Calu3 (cell line): ENCODE measurements around the gene TUT4. TPM values are rescaled to one million over a fixed set of nuclear protein-coding genes. Genes with fewer than 3 reads are reported as not detected.

Experiments
- BruUV-seq: library from RNA; stranded (reverse); fragments of 400-500 nt; replicated peaks from 2 replicates; lab custom pipeline; 2021; lab: Mats Ljungman, UMichigan
- CTCF ChIA-PET: fragments of 300-600 bp; sonication (Branson Sonifier 250); formaldehyde crosslinking; loops from one replicate; lab custom pipeline; 2022; ENCODE audit warnings: antibody characterized with exemption; lab: Charles Lee
- DNase-seq: peaks from one replicate; pipeline ENCODE4 v3.0.0; 2022
- H3K27ac Mint-ChIP-seq: one replicate; pipeline ENCODE4 v1.8.0; 2022; ENCODE audit warnings: mixed read lengths; ENCODE audit not compliant: unreplicated experiment
- H3K27me3 Mint-ChIP-seq: one replicate; pipeline ENCODE4 v1.8.0; 2022; ENCODE audit warnings: mixed read lengths; ENCODE audit not compliant: unreplicated experiment
- H3K36me3 Mint-ChIP-seq: one replicate; pipeline ENCODE4 v1.8.0; 2022; ENCODE audit warnings: mild to moderate bottlenecking, moderate library complexity, mixed read lengths; ENCODE audit not compliant: insufficient read depth, unreplicated experiment
- H3K4me1 Mint-ChIP-seq: one replicate; pipeline ENCODE4 v1.8.0; 2022; ENCODE audit warnings: mild to moderate bottlenecking, low read depth, mixed read lengths; ENCODE audit not compliant: unreplicated experiment
- H3K4me3 Mint-ChIP-seq: one replicate; pipeline ENCODE4 v1.8.0; 2022; ENCODE audit warnings: mild to moderate bottlenecking, low read depth, moderate library complexity, mixed read lengths; ENCODE audit not compliant: unreplicated experiment
- H3K9me3 Mint-ChIP-seq: one replicate; pipeline ENCODE4 v1.8.0; 2022; ENCODE audit warnings: low read depth, mixed read lengths; ENCODE audit not compliant: unreplicated experiment
- intact Hi-C: fragments of 100-400 bp; cut with micrococcal nuclease; formaldehyde crosslinking; loops from one replicate; pipeline ENCODE4 v1.10.0; 2022; ENCODE audit not compliant: unreplicated experiment
- total RNA-seq: library from RNA; stranded (reverse); gene quantifications from 2 replicates; pipeline ENCODE4 v1.2.3, GENCODE V29; 2022
- TF ChIP-seq, protein P1 (sequence below): fragments of 200-600 bp; IDR thresholded peaks from one replicate; pipeline ENCODE4 v1.8.0; 2022; ENCODE audit warnings: antibody characterized with exemption; ENCODE audit not compliant: unreplicated experiment

TUT4 gene
- total RNA-seq, 1 experiment from 2014 or later: 55.9 TPM

GRCh38 chr1:52426371-52426770 lies 126.5 kb downstream of the TUT4 start:
- H3K36me3 Mint-ChIP-seq: peaks cover 11% of the 10 kb centered on the region
- no peak for DNase-seq
- BruUV-seq: no TSS peak
- no peak overlapping the region for H3K27ac Mint-ChIP-seq
- TF ChIP-seq, protein P1, sequence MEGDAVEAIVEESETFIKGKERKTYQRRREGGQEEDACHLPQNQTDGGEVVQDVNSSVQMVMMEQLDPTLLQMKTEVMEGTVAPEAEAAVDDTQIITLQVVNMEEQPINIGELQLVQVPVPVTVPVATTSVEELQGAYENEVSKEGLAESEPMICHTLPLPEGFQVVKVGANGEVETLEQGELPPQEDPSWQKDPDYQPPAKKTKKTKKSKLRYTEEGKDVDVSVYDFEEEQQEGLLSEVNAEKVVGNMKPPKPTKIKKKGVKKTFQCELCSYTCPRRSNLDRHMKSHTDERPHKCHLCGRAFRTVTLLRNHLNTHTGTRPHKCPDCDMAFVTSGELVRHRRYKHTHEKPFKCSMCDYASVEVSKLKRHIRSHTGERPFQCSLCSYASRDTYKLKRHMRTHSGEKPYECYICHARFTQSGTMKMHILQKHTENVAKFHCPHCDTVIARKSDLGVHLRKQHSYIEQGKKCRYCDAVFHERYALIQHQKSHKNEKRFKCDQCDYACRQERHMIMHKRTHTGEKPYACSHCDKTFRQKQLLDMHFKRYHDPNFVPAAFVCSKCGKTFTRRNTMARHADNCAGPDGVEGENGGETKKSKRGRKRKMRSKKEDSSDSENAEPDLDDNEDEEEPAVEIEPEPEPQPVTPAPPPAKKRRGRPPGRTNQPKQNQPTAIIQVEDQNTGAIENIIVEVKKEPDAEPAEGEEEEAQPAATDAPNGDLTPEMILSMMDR: no peak
- intact Hi-C loops: no loop called here
- no peaks in the 10 kb centered on the region for H3K27me3 Mint-ChIP-seq
- H3K9me3 Mint-ChIP-seq: no peaks in the 10 kb centered on the region
- no peaks in the 10 kb centered on the region for H3K4me1 Mint-ChIP-seq
- H3K4me3 Mint-ChIP-seq: no peak overlapping the region
- CTCF ChIA-PET: no interaction called here

- intact Hi-C loops: no loop called here
- H3K36me3 Mint-ChIP-seq: peaks cover 11% of the 10 kb centered on the region
- no peak overlapping the region for H3K4me3 Mint-ChIP-seq
- BruUV-seq: no TSS peak
- DNase-seq: no peak
- no peaks in the 10 kb centered on the region for H3K4me1 Mint-ChIP-seq
- no peaks in the 10 kb centered on the region for H3K27me3 Mint-ChIP-seq
- H3K27ac Mint-ChIP-seq: no peak overlapping the region
- TF ChIP-seq, protein P1: no peak
- CTCF ChIA-PET: no interaction called here
- no peaks in the 10 kb centered on the region for H3K9me3 Mint-ChIP-seq
These were observed 128.1 kb downstream of the TUT4 start for GRCh38 chr1:52424813-52425212.

GRCh38 chr1:52424231-52424636 lies 128.7 kb downstream of the TUT4 start:
- intact Hi-C loops: no loop called here
- no peak overlapping the region for H3K4me3 Mint-ChIP-seq
- peaks cover 17% of the 10 kb centered on the region for H3K36me3 Mint-ChIP-seq
- no peaks in the 10 kb centered on the region for H3K4me1 Mint-ChIP-seq
- CTCF ChIA-PET: no interaction called here
- no TSS peak for BruUV-seq
- no peak for DNase-seq
- TF ChIP-seq, protein P1: no peak
- H3K9me3 Mint-ChIP-seq: no peaks in the 10 kb centered on the region
- no peak overlapping the region for H3K27ac Mint-ChIP-seq
- H3K27me3 Mint-ChIP-seq: no peaks in the 10 kb centered on the region

GRCh38 chr1:52423771-52424170 lies 129.1 kb downstream of the TUT4 start:
- peaks cover 22% of the 10 kb centered on the region for H3K36me3 Mint-ChIP-seq
- CTCF ChIA-PET: no interaction called here
- TF ChIP-seq, protein P1: no peak
- no peaks in the 10 kb centered on the region for H3K9me3 Mint-ChIP-seq
- H3K4me1 Mint-ChIP-seq: no peaks in the 10 kb centered on the region
- H3K27ac Mint-ChIP-seq: no peak overlapping the region
- no peak for DNase-seq
- no TSS peak for BruUV-seq
- H3K4me3 Mint-ChIP-seq: no peak overlapping the region
- intact Hi-C loops: no loop called here
- no peaks in the 10 kb centered on the region for H3K27me3 Mint-ChIP-seq
